A549 (cell line): ENCODE measurements around the gene ZNF491. TPM values are rescaled to one million over a fixed set of nuclear protein-coding genes. Genes with fewer than 3 reads are reported as not detected.

Experiments
- CBX8 ChIP-seq: fragments of 200-600 bp; sonication (generic); IDR thresholded peaks from 2 replicates; pipeline ENCODE4 v1.6.1; 2016
- EP300 ChIP-seq, 2 experiments: fragments of >200 bp; sonication (Bioruptor Twin); formaldehyde crosslinking; IDR thresholded peaks; 2 replicates in 1 of 2; 3 replicates in 1 of 2; pipeline ENCODE4 v1.6.1; 2016 to 2017
- ESRRA ChIP-seq: fragments of 150-350 bp; IDR thresholded peaks from 2 replicates; pipeline ENCODE4 v1.6.1; 2014; ENCODE audit warnings: mild to moderate bottlenecking, low read length, borderline replicate concordance
- PHF8 ChIP-seq: fragments of 200-600 bp; sonication (generic); IDR thresholded peaks from 2 replicates; pipeline ENCODE4 v1.6.1; 2016; ENCODE audit warnings: low read depth, mild to moderate bottlenecking, antibody characterized with exemption, moderate library complexity, borderline replicate concordance
- polyA plus RNA-seq, 4 experiments: library from polyadenylated mRNA; depleted of rRNA in 3 of 4; stranded (reverse); fragments of >200 nt; fragmentation: RNase III in 1 of 4; extraction: RNeasy Plus Mini Kit Qiagen cat#74134 plus additional on column Dnase treatment in 1 of 4; gene quantifications; 2 replicates in 3 of 4; 3 replicates in 1 of 4; pipeline ENCODE4 v1.2.3, GENCODE V29; 2011 to 2017

ZNF491 gene
- polyA plus RNA-seq, 2 of the 4 experiments (the other 2 are of a cell fraction) = not detected

GRCh38 chr19:11856596-11857250 lies 58.4 kb downstream of the ZNF491 start (continued):
- TF ChIP-seq EP300 (IDR thresholded peaks at IDR 0.05) (no peak), PHF8 (no peak), ESRRA (no peak), CBX8 (no peak)

Other genes starting within 250 kb of the ZNF491 start
- 34.4 and 47.9 TPM in 2 replicates for gene ELOF1, start 239.3 kb upstream of the ZNF491 start, polyA plus RNA-seq (2011; rRNA removed)
- 91.5 to 97.3 TPM (median 92.7 TPM) in 3 replicates for gene ELOF1, start 239.3 kb upstream of the ZNF491 start, polyA plus RNA-seq (2017; fragmentation: RNase III; extraction: RNeasy Plus Mini Kit Qiagen cat#74134 plus additional on column Dnase treatment)
- gene ACP5, start 220.9 kb upstream of the ZNF491 start, polyA plus RNA-seq (2011; rRNA removed) = 0.05 TPM in 1 of 2 replicates, not detected in the other
- not detected in 3 replicates for gene ACP5, start 220.9 kb upstream of the ZNF491 start, polyA plus RNA-seq (2017; fragmentation: RNase III; extraction: RNeasy Plus Mini Kit Qiagen cat#74134 plus additional on column Dnase treatment)
- 7.5 and 8.3 TPM in 2 replicates for gene ZNF627, start 201.0 kb upstream of the ZNF491 start, polyA plus RNA-seq (2011; rRNA removed)
- 3.7 to 4.5 TPM (median 4.3 TPM) in 3 replicates for gene ZNF627, start 201.0 kb upstream of the ZNF491 start, polyA plus RNA-seq (2017; fragmentation: RNase III; extraction: RNeasy Plus Mini Kit Qiagen cat#74134 plus additional on column Dnase treatment)
- gene ZNF823, start 59.6 kb upstream of the ZNF491 start, polyA plus RNA-seq (2011; rRNA removed) = 3.7 and 3.9 TPM in 2 replicates
- 2.4 to 2.9 TPM (median 2.7 TPM) in 3 replicates for gene ZNF823, start 59.6 kb upstream of the ZNF491 start, polyA plus RNA-seq (2017; fragmentation: RNase III; extraction: RNeasy Plus Mini Kit Qiagen cat#74134 plus additional on column Dnase treatment)
- gene ZNF441, start 31.5 kb upstream of the ZNF491 start, polyA plus RNA-seq (2011; rRNA removed) = 0.01 TPM in 1 of 2 replicates, not detected in the other
- 0.01 TPM in 1 of 3 replicates, not detected in the others for gene ZNF441, start 31.5 kb upstream of the ZNF491 start, polyA plus RNA-seq (2017; fragmentation: RNase III; extraction: RNeasy Plus Mini Kit Qiagen cat#74134 plus additional on column Dnase treatment)
- gene ZNF440, start 15.8 kb downstream of the ZNF491 start, polyA plus RNA-seq (2011; rRNA removed) = not detected in 2 replicates
- gene ZNF440, start 15.8 kb downstream of the ZNF491 start, polyA plus RNA-seq (2017; fragmentation: RNase III; extraction: RNeasy Plus Mini Kit Qiagen cat#74134 plus additional on column Dnase treatment) = 0.03 to 0.04 TPM in 2 of 3 replicates, not detected in the other
- not detected in 2 replicates for gene ZNF439, start 50.2 kb downstream of the ZNF491 start, polyA plus RNA-seq (2011; rRNA removed)
- gene ZNF439, start 50.2 kb downstream of the ZNF491 start, polyA plus RNA-seq (2017; fragmentation: RNase III; extraction: RNeasy Plus Mini Kit Qiagen cat#74134 plus additional on column Dnase treatment) = not detected in 3 replicates
- not detected in 2 replicates for gene ZNF69, start 89.3 kb downstream of the ZNF491 start, polyA plus RNA-seq (2011; rRNA removed)
- not detected in 3 replicates for gene ZNF69, start 89.3 kb downstream of the ZNF491 start, polyA plus RNA-seq (2017; fragmentation: RNase III; extraction: RNeasy Plus Mini Kit Qiagen cat#74134 plus additional on column Dnase treatment)
- 0.37 and 0.43 TPM in 2 replicates for gene ZNF700, start 126.6 kb downstream of the ZNF491 start, polyA plus RNA-seq (2011; rRNA removed)
- 0.30 to 0.37 TPM (median 0.33 TPM) in 3 replicates for gene ZNF700, start 126.6 kb downstream of the ZNF491 start, polyA plus RNA-seq (2017; fragmentation: RNase III; extraction: RNeasy Plus Mini Kit Qiagen cat#74134 plus additional on column Dnase treatment)
- not detected in 2 replicates for gene ZNF763, start 166.5 kb downstream of the ZNF491 start, polyA plus RNA-seq (2011; rRNA removed)
- gene ZNF763, start 166.5 kb downstream of the ZNF491 start, polyA plus RNA-seq (2017; fragmentation: RNase III; extraction: RNeasy Plus Mini Kit Qiagen cat#74134 plus additional on column Dnase treatment) = not detected in 3 replicates
- gene ZNF433, start 237.2 kb downstream of the ZNF491 start, polyA plus RNA-seq (2011; rRNA removed) = not detected in 2 replicates
- gene ZNF433, start 237.2 kb downstream of the ZNF491 start, polyA plus RNA-seq (2017; fragmentation: RNase III; extraction: RNeasy Plus Mini Kit Qiagen cat#74134 plus additional on column Dnase treatment) = not detected in 3 replicates